Activated CD4-positive, alpha-beta memory T cell treated with anti-CD3 and anti-CD28 coated beads for 36 hours (primary cell): Measurements from ENCODE around the gene DOCK6. TPM values are rescaled to one million over a fixed set of nuclear protein-coding genes. Genes with fewer than 3 reads are reported as not detected.

Experiments used
- CTCF ChIA-PET: fragments of 350-600 bp; sonication (Branson Sonifier 250); formaldehyde crosslinking; loops from one replicate; lab custom pipeline; 2021; ENCODE audit warnings: antibody characterized with exemption, inconsistent platforms; lab: Charles Lee
- POLR2A ChIA-PET: fragments of 350-600 bp; sonication (Branson Sonifier 250); formaldehyde crosslinking; loops from one replicate; lab custom pipeline; 2021; ENCODE audit warnings: antibody characterized with exemption; lab: Charles Lee
- DNase-seq: peaks from one replicate; pipeline ENCODE4 v3.0.0-alpha.2; 2020
- H3K27ac Mint-ChIP-seq: one replicate; pipeline ENCODE4 v1.8.0; 2021; ENCODE audit warnings: mixed read lengths
- H3K27me3 Mint-ChIP-seq: one replicate; pipeline ENCODE4 v1.8.0; 2021; ENCODE audit warnings: mixed read lengths
- H3K36me3 Mint-ChIP-seq: one replicate; pipeline ENCODE4 v1.8.0; 2021; ENCODE audit warnings: mixed read lengths
- H3K4me1 Mint-ChIP-seq: one replicate; pipeline ENCODE4 v1.8.0; 2021; ENCODE audit warnings: low read depth, mixed read lengths
- H3K4me3 Mint-ChIP-seq: one replicate; pipeline ENCODE4 v1.8.0; 2021; ENCODE audit warnings: mild to moderate bottlenecking, mixed read lengths
- H3K9me3 Mint-ChIP-seq: one replicate; pipeline ENCODE4 v1.8.0; 2021; ENCODE audit warnings: mixed read lengths
- intact Hi-C: fragments of 100-400 bp; cut with micrococcal nuclease; formaldehyde crosslinking; loops from one replicate; pipeline ENCODE4 v1.15.1; 2023
- total RNA-seq, 2 experiments: library from RNA; stranded (reverse); gene quantifications; one replicate each; pipeline ENCODE4 v1.2.3, GENCODE V29; 2021

Gene DOCK6
- total RNA-seq, 2 experiments from 2014 or later: 5.8 to 5.9 TPM

DNA sequence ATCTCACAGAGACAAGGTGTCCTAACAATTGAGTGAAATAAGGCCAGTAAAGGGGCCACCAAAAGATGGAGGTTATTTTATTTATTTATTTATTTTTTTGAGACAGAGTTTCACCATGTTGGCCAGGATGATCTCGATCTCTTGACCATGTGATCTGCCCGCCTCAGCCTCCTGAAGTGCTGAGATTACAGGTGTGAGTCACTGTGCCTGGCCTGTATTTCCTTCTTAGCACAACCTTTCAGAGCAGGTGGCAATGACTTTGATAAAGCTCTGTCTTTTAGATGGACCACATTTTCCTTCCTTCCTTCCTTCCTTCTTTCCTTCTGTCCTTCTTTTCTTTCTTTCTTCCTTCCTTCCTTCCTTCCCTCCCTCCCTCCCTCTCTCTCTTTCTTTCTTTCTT, 11.0 kb upstream of the DOCK6 start:
- intact Hi-C loops: no loop called here
- Mint-ChIP-seq H3K9me3 (no peaks in the 10 kb centered on the region), H3K4me3 (no peak overlapping the region), H3K4me1 (no peaks in the 10 kb centered on the region), H3K27me3 (peaks cover 33% of the 10 kb centered on the region), H3K27ac (no peak overlapping the region), H3K36me3 (peaks cover 1% of the 10 kb centered on the region)
- DNase-seq: no peak
- CTCF ChIA-PET: interaction anchor here (0.6 kb wide), 1 partner anchor 28 kb away, joined by 5 read pairs; no protein-coding TSS in a partner anchor
- POLR2A ChIA-PET: no interaction called here

- ChIA-PET CTCF (interaction anchor here (0.6 kb wide), 2 partner anchors 307 to 1055 kb away, joined by 3 read pairs; no protein-coding TSS in a partner anchor), POLR2A (no interaction called here)
- Mint-ChIP-seq H3K4me3 (no peak overlapping the region), H3K27ac (no peak overlapping the region), H3K9me3 (no peaks in the 10 kb centered on the region), H3K36me3 (peaks cover 1% of the 10 kb centered on the region), H3K27me3 (peaks cover 37% of the 10 kb centered on the region), H3K4me1 (no peaks in the 10 kb centered on the region)
- DNase-seq: no peak
- intact Hi-C loops: loop anchor here (10.0 kb wide), 1 partner anchor 45 kb away; no protein-coding TSS in a partner anchor
These were observed 7.1 kb upstream of the DOCK6 start for GRCh38 chr19:11269408-11269807.

GRCh38 chr19:11268783-11269267, 6.5 kb upstream of the DOCK6 start:
- ChIA-PET CTCF (interaction anchor here (0.6 kb wide), 2 partner anchors 307 to 1056 kb away, joined by 3 read pairs; no protein-coding TSS in a partner anchor), POLR2A (no interaction called here)
- H3K4me3 Mint-ChIP-seq: no peak overlapping the region
- no peak for DNase-seq
- H3K27ac Mint-ChIP-seq: no peak overlapping the region
- intact Hi-C loops: loop anchor here (10.0 kb wide), 1 partner anchor 46 kb away; no protein-coding TSS in a partner anchor
- H3K4me1 Mint-ChIP-seq: no peaks in the 10 kb centered on the region
- peaks cover 37% of the 10 kb centered on the region for H3K27me3 Mint-ChIP-seq
- H3K36me3 Mint-ChIP-seq: peaks cover 1% of the 10 kb centered on the region
- no peaks in the 10 kb centered on the region for H3K9me3 Mint-ChIP-seq

DNA sequence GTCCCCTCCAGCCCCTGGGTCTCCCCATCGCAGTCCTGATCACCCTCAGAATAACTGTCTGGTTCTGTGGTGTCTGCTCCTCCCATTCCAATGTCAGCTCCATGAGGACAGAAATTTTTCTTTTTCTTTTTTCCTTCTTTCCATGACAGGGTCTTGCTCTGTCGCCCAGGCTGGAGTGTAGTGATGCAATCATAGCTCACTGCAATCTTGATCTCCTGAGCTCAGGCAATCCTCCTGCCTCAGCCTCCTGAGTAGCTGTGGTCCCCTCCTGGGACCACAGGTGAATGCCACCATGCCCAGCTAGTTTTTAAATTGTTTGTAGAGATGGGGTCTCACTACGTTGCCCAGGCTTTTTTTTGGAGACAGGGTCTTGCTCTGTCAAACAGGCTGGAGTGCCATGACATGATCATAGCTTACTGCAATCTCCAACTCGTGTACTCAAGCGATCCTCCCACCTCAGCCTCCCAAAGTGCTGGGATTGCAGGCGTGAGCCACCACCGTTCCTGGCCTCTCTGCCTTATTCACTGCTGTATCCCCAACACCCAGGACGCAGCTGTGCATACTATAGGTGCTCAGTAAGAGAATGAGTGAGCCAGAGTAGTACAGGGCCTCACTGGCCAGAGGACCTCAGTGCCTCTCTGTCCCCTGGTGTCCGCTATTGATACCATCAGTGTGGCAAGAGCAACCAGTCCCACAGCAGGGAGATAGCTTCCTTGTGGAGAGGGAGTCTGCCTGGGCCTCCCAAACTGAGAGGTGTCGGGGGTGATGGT, 5.2 kb upstream of the DOCK6 start:
- CTCF ChIA-PET: interaction anchor here (1.0 to 3.0 kb wide), 2 partner anchors 21 to 24 kb away, joined by 3 to 9 read pairs; no protein-coding TSS in a partner anchor
- H3K4me1 Mint-ChIP-seq: no peaks in the 10 kb centered on the region
- intact Hi-C loops: loop anchor here (10.0 kb wide), 1 partner anchor 47 kb away; no protein-coding TSS in a partner anchor
- H3K4me3 Mint-ChIP-seq: no peak overlapping the region
- H3K36me3 Mint-ChIP-seq: no peaks in the 10 kb centered on the region
- POLR2A ChIA-PET: interaction anchor here (0.6 kb wide), 1 partner anchor 137 kb away, joined by 7 read pairs; no protein-coding TSS in a partner anchor
- no peaks in the 10 kb centered on the region for H3K9me3 Mint-ChIP-seq
- no peak overlapping the region for H3K27ac Mint-ChIP-seq
- peaks cover 44% of the 10 kb centered on the region for H3K27me3 Mint-ChIP-seq
- no peak for DNase-seq

DNA sequence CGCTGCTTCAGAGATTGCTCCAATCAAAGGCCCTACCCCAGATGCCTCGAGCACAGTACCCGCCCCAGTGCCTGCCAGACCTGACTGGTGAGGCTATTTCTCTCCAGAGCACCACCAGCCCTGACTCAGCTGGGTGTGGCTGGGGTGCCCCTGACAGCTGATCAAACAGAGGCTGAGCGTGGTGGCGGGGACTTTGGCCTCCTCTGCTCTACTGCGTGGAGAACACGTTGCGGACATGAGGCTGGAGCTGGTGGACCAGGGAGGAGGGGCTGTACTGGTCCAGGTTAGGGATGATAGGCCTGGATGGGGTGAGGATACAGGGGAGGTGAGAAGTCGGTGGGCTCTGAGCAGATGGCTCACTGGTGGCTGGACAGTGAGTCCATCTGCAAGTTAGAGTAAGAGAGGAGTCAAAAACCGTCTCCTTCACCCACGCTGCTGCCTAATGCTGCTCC, 3.5 kb upstream of the DOCK6 start:
- POLR2A ChIA-PET: no interaction called here
- no peak for DNase-seq
- intact Hi-C loops: loop anchor here (10.0 kb wide), 1 partner anchor 49 kb away; no protein-coding TSS in a partner anchor
- Mint-ChIP-seq H3K4me1 (no peaks in the 10 kb centered on the region), H3K27me3 (peaks cover 55% of the 10 kb centered on the region), H3K9me3 (no peaks in the 10 kb centered on the region), H3K4me3 (no peak overlapping the region), H3K27ac (no peak overlapping the region), H3K36me3 (no peaks in the 10 kb centered on the region)
- CTCF ChIA-PET: interaction anchor here (3.0 kb wide), 1 partner anchor 22 kb away, joined by 9 read pairs; no protein-coding TSS in a partner anchor

DNA sequence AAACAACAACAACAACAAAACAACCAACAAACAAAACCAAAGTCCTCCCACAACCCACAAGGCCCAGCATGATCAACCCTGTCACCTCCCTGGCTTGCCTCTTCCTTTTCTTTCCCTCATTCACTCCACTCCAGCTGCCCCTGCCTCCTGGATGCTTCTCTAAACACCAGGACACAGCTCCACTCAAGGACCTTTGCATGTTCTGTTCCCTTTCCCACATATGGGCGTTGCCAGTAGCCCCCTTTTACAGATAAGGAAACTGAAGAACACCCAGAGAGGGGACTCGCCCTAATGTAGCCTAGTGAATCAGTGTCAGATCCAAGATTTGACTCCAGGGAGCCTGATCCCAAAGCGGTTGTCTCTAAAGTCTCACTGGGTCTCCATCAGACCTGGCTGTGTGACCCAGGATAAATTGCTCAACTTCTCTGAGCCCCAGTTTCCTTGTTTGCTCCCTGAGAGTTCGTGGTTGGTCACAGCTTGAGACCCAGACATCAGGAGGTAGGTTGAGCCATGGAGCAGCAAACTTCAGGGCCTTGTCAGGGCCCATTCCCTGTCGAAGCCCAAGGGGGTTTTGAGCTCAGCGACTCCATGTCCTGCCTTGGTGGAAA, 3.0 kb upstream of the DOCK6 start:
- ChIA-PET CTCF (interaction anchor here (3.0 kb wide), 1 partner anchor 22 kb away, joined by 9 read pairs; no protein-coding TSS in a partner anchor), POLR2A (no interaction called here)

DNA sequence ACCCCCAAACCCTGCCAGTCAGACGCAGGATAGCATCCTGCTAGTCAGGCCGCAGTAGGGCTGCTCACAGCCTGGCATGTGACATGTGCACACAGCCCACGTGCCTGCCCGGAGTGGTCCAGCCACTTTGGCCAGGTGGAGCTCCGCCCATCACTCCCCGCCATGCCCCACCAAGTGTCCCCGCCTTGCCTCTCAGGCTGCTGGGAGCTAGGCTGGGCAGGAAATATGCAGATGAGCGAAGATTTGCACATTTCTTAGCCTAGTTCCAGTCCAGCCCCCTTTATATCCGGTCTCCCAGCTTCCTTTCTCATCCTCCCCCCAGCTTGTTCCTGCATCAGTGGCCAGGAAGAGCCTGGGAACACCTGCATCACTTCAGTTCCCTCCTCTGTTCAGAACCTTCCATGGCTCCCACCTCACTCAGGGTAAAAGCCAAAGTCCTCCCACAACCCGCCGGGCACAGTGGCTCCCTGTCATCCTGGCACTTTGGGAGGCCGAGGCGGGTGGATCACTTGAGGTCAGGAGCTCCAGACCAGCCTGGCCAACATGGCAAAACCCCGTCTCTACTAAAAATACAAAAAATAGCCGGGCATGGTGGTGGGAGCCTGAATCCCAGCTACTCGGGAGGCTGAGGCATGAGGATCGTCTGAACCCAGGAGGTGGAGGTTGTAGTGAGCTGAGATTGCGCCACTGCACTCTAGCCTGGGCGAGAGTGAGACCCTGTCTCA, 2.3 kb upstream of the DOCK6 start:
- Mint-ChIP-seq H3K27ac (no peak overlapping the region), H3K36me3 (no peaks in the 10 kb centered on the region), H3K4me3 (no peak overlapping the region), H3K9me3 (no peaks in the 10 kb centered on the region), H3K4me1 (no peaks in the 10 kb centered on the region), H3K27me3 (peaks cover 56% of the 10 kb centered on the region)
- no peak for DNase-seq
- POLR2A ChIA-PET: no interaction called here
- intact Hi-C loops: loop anchor here (10.0 kb wide), 1 partner anchor 50 kb away; no protein-coding TSS in a partner anchor
- CTCF ChIA-PET: no interaction called here

More for the DNA sequence above, 3.0 kb upstream of the DOCK6 start:
- H3K36me3 Mint-ChIP-seq: no peaks in the 10 kb centered on the region
- DNase-seq: no peak
- intact Hi-C loops: loop anchor here (10.0 kb wide), 1 partner anchor 50 kb away; no protein-coding TSS in a partner anchor
- peaks cover 56% of the 10 kb centered on the region for H3K27me3 Mint-ChIP-seq
- no peaks in the 10 kb centered on the region for H3K4me1 Mint-ChIP-seq
- no peaks in the 10 kb centered on the region for H3K9me3 Mint-ChIP-seq
- H3K4me3 Mint-ChIP-seq: no peak overlapping the region
- H3K27ac Mint-ChIP-seq: no peak overlapping the region

DNA sequence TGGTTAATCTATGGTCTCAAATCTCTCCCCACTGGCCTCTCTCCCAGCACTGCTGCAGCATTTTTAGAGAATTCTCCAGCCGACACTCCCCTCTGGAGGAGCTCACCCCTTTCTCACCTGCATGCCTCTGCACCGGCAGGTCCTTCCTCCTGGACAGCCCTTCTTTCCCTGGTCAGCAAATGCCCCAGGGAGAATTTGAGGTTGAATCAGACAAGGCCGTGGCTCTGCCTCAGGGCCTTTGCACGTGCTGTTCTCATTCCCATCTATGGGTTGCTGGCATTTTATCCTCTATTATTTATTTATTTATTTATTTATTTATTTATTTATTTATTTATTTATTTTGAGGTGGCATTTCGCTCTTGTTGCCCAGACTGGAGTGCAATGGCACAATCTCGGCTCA, 1.4 kb upstream of the DOCK6 start:
- Mint-ChIP-seq H3K4me1 (no peaks in the 10 kb centered on the region), H3K36me3 (no peaks in the 10 kb centered on the region), H3K27me3 (peaks cover 51% of the 10 kb centered on the region), H3K9me3 (no peaks in the 10 kb centered on the region), H3K27ac (no peak overlapping the region), H3K4me3 (no peak overlapping the region)
- intact Hi-C loops: loop anchor here (10.0 kb wide), 1 partner anchor 51 kb away; no protein-coding TSS in a partner anchor
- ChIA-PET CTCF (no interaction called here), POLR2A (no interaction called here)
- DNase-seq: no peak

DNA sequence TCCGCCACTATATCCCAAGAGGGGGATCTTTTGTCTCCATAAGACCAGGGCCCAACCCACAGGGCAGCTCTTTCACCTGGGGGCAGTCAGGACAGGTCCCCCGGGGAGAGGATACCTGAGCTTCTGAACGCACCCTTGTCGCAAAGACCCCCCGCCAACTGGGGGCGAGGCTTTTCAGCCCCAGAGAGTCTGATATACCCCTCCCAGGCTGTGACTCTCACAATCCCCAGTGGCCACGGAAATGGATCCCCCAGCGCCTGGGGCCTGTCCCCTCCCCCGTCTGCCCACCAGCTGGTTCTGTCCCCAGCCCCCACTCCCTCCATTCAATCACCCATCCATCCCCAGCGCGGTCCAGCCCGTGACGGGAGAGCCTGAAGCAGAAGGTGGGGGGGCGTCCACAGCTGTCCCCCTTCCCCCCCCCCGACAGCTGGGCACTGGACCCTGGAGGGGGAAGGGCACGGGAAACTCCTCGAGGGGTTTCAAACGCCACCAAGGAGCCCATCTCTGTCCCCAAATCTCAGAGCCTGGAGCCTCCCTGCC, 823 bp downstream of the DOCK6 start:
- Mint-ChIP-seq H3K27me3 (peaks cover 34% of the 10 kb centered on the region), H3K36me3 (no peaks in the 10 kb centered on the region), H3K4me1 (no peaks in the 10 kb centered on the region), H3K9me3 (no peaks in the 10 kb centered on the region), H3K27ac (no peak overlapping the region), H3K4me3 (peak overlapping the region; percentile 26)
- DNase-seq: no peak
- CTCF ChIA-PET: no interaction called here
- POLR2A ChIA-PET: interaction anchor here (0.5 kb wide), 1 partner anchor 141 kb away, joined by 3 read pairs; no protein-coding TSS in a partner anchor
- intact Hi-C loops: loop anchor here (10.0 kb wide), 1 partner anchor 53 kb away; no protein-coding TSS in a partner anchor

DNA sequence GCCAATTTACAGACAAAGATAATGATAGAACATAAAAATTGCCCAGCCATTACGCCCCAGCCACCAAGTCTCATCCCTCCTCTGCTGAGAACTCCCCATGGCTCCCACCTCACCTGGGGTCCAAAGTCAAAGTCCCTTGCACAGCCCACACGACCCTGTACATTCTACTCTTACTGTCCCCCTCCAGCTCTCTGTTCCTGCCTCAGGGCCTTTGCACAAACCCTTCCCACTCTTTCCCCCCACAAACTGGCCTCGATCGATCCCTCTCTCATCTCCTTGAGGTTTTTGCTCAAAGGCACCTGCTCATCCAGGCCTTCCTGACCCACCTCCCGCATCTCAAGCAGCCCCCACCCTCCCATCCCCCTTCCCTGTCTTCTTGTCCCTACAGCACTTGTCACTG, 1.3 kb downstream of the DOCK6 start:
- Mint-ChIP-seq H3K4me3 (peak overlapping the region; percentile 48), H3K4me1 (no peaks in the 10 kb centered on the region), H3K27ac (no peak overlapping the region), H3K36me3 (no peaks in the 10 kb centered on the region), H3K9me3 (no peaks in the 10 kb centered on the region), H3K27me3 (peaks cover 34% of the 10 kb centered on the region)
- CTCF ChIA-PET: no interaction called here
- intact Hi-C loops: loop anchor here (10.0 kb wide), 1 partner anchor 54 kb away; no protein-coding TSS in a partner anchor
- POLR2A ChIA-PET: no interaction called here
- DNase-seq: no peak

GRCh38 chr19:11257846-11258380, 4.4 kb downstream of the DOCK6 start:
- Mint-ChIP-seq H3K9me3 (no peaks in the 10 kb centered on the region), H3K27me3 (peaks cover 14% of the 10 kb centered on the region), H3K27ac (no peak overlapping the region), H3K4me3 (no peak overlapping the region), H3K36me3 (no peaks in the 10 kb centered on the region), H3K4me1 (no peaks in the 10 kb centered on the region)
- DNase-seq: no peak
- POLR2A ChIA-PET: no interaction called here
- CTCF ChIA-PET: no interaction called here
- intact Hi-C loops: no loop called here
